GM18861 (cell line): ENCODE measurements around the gene CDH23.

Experiments
- ATAC-seq: cut with Tn5 transposase; IDR thresholded peaks from one replicate; pipeline ENCODE4 v1.9.1; 2021; ENCODE audit not compliant: unreplicated experiment

Gene CDH23

DNA sequence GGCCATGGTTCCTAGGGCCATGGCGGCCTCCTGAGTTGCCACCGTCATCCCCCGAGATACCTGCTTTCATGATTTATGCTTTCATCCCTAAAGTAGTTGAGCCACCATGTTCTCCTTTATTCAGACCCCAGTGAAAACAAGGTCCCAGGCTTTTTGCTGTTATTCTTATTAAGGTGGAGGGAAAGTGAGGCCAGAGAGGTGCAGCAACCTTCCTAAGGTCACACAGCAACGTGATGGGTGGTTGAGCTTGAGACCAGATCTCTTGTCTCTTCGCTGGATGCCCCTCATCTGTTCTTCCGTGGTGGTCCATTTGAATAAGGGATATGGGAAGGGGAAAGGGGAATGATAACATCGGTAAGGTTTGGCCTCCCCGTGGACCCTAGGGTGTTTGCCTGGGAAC is 180.6 kb downstream of the CDH23 start:
- ATAC-seq, result no peak

DNA sequence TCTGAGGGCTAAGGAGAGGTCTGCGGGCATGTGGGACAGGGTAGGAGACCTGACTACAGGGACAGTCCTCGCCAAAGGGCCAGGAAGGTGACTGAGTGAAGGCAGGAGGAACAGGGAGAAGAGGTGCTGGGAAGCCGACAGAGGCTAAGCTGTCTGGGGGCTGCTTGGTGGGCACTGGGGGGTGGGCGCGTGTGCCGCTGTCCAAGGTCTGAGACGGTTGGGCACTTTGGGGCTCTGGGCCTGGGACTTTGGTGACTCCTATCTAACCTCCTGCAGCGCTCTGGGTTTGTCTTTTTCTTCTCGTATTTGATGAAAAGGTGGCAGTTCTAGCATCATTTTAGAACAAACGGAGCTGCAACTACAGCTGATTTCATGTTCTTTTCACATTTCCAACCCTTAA is 181.3 kb downstream of the CDH23 start:
- ATAC-seq, result no peak

DNA sequence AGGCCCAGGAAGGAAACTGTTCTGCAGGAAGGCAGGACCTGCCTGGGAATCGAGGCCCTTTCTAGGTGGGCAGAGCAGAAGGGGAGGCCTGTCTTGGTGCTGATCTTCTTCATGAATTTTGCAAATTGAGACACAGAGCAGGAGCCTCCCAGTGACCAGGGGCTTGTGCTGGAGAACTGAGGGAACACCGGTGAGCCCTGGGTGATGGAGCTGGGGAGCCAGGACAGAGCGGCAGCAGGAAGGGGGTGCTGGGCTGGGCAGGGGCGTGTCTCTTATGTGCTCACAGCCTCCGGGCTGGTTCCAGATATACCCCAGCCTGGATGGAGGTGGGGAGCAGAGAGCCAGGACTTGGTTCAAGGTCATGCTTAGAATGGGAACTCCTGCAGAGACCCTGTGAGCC is 182.9 kb downstream of the CDH23 start:
- ATAC-seq, result no peak

DNA sequence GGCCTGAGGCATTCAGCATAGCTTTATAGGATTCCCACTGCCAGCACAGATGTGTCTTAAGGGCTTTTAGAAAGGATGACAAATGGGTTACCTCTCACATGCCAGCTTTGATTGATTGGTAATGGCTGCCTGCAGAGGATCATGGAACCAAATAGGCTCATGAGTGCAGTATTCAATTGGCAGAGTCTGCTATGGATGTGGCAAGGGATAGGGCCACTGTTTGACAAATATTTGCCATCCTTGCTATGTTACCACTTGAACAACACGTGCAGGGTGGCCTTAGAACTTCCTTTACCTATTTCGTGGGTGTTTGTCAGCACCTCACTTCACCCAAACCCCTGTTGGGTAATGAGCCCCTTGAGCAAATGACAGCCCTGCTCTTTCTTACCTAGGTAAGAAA is 183.7 kb downstream of the CDH23 start:
- no peak for ATAC-seq

DNA sequence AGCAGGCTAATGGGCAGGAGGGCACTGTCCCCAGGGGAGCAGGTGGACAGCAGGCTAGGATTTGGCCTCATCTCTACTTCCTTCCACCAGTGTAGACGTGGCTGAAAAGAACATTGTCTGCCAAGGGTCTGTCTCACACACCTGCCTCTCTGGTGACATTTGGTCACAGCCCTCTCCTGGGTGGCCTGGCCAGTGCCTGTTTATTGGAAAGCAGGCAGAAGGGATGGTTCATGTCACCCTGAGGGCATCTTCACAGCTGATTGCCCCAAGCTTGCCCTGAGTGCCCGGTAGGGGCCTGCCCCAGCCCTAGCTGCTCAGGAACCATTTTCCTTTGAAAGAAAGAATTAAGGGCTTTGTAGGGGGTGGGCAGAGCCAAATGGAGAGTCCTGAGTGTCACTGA is 184.2 kb downstream of the CDH23 start:
- ATAC-seq, result no peak

DNA sequence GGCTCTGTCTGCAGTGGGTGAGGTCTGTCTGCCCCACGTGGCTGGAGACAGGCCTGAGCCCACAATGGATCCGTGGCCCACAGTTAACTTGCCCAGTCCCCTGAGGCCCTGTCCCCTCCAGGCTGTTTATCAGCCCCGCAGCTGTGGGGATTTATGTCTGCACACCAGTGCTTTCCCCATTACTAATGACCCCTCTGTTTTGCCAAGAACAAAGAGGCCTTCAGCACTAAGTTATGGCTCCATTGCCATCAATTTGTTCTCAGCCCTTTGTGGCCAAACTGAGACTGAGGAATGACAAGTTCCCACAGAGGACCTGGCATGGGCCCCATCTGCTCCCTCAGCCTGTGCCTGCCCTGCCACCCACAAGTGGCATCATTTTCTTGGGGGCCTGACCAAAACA is 184.7 kb downstream of the CDH23 start:
- no peak for ATAC-seq

DNA sequence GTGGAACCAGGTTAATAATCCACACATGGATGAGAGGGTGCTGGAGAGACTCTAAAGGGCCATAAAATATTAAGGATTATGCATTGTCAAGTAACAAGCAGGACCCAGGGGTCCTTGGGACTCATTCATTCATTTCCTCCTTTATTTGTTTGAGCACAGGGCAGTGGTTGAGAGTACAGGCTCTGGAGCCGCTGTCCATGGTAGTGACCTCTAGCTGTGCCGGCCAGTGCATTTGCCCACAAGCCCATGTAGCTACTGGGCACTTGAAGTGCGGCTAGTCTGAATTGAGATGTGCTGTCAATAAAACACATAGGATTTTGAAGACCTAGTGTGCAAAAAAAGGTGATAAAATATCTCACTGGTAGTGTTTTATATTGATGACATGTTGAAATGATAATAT is 185.3 kb downstream of the CDH23 start:
- no peak for ATAC-seq

DNA sequence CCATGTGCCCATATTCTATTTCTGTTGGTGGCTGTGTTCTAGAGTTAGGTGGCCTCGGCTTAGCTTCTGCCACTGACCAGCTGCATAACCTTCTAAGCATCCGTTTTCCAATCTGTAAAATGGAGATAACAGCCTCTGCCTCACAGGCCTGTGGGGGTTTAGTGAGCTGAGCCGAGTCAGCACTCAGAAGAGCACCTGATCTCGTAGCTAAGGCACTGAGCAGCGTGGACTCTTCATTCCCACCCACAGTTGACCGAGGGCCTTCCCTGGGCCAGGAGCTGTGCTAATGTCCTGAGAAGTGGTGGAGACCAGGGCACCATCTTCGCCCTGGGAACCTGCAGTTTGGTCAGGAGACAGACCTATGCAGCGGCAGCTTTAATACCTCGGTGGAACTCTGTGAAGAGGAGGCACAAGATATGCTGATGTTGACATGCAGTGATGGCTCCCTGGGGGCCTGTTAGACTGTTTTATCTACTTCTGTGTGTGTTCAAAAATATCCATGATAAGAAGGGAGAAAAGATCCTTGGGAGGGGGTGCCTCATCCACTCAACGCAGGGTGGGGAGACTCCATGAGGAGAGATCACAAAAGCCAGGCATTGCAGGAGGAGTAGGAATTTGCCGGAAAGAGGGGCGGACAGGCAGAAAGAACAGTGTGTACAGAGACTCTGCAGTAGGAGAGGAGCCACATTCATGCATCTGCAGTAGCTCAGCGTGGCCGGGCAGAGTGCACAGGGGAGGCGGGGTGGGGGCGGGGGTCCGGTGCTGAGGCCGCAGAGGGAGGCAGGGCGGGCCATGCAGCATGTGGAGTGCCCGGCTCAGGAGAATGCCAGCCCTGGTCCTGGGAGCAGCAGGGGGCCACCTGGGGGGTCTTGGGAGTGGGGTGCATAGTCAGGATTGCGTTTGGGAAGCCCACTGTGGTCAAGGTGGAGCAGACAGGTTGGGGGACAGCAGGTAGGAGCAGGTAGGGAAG is 186.1 kb downstream of the CDH23 start:
- ATAC-seq, result no peak

DNA sequence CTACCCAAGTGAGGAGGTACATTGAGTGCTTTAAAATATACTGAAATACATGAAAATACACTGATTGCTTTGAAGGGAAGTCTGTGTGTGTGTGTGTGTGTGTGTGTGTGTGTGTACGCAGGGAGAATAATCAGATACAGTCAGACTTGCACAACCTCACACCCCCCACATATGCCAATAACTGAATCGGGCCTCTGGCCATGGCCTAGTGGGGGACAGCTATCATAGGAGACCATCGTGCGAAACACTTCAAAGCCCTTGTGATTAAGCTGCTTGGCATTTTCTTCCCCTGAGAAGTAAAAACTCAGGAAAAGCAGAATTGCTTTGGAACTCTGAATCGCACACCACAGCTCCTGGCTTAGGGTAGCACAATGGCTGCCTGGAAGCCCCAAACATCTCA is 187.7 kb downstream of the CDH23 start:
- no peak for ATAC-seq

DNA sequence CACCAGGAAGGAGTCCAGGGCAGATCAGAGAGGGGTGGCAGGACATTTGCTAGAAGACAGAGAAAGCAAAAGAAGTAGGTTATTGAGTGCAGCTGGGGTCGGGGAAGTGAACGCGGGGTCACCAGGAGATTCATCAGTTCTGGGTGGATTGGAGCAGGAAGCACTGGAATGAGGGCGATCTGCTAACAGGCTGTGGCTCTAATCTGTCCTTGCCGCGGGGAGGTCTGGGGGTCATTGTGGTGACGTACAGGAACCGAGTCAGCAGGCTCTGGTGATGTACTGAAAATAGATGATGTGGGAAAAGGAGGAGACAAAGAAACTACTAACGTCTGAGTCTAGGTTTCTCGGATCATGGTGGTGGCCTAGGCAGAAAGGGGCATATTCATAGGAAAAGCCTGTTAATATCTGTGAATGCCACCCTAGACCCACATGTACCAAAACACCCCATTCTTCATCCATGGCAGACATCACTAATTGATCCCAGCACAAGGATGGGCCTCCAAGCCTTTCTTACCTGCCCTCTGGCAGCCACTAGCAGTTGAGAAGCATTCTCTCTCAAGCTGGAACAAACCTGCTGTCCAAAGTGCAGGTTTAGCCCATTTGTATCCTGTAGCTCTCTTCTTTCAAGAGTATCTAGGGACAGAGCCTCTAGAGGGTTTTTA is 188.3 kb downstream of the CDH23 start:
- ATAC-seq, result no peak

DNA sequence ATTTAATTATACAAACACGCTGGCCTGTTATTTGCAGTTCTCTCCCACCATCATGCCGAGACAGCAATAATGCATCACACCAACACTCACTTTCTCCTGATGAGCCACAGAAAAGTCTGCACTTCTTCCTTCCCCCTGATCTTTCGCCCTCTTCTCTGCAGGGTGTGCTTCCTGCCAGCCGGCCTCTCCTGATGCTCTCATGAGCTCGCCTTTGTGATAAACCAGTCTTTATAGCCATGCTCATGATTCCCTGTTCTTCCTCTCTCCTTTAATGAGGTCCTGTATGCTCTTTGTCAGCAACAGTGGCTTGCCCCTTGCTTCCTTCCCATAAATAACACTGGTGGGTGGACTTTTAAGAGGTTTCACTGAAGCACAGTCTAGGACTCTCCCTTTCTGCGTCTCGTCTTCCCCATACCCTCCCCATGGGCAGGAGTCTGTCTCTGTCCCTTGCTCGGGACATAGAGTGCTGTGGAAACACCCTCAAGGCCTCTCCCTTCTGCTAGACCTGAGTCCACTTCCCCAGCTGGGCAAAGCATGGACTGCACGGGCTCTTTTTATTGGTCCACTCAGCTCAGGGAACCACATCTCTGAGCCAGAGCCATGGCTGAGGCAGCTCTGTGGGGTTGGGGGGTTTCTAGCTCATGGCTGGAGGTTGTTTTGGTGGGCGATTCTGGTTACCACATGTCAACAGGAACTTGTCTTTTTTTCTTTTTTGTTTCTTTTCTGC is 189.0 kb downstream of the CDH23 start:
- no peak for ATAC-seq

DNA sequence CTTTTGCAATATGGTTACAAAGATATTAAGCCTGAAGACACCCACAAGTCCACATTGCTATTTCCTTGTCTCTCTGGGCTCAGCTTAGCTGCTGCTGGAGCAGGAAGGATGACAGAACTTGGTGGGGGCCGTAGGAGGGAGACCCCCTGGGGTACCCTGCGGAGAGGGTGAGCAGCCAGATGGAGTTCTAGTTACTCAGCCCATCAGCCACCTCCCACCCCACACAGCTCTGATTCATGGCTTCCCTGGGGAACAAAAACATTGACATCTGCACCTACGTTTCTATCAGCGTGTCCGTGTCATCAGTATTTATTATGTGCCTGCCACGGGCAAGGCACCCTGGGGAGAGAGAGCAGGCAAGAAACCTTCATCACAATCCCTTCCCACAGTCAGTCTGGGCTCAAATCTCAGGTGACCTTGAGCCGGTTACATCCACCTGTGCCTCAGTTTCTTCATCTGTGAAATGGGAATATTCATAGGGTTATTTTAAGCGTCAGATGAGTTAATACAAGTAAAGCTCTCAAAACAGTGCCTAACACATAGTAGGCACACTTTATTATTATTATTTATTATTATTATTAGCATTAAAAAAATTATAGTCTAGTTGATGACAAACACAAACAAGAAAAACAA is 191.3 kb downstream of the CDH23 start:
- ATAC-seq, result no peak

DNA sequence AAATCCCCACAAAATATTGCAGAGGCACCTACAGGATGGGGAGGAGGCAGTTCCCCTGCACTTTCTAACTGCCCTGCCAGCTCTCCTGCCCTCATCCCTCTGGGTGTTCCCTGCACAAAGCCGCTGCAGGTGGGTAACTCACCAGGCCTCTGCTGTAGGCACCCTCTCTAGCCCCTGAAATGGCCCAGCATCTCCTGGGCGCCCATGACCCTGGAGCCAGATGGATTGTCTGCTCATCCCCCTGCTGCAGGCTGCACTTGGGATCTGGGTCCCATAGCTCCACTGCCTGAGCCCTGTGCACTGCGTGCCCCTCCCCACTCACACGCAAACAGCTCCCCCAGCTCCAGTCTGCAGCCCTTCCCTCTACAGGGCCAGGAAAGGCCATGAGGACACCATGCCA is 192.0 kb downstream of the CDH23 start:
- no peak for ATAC-seq

DNA sequence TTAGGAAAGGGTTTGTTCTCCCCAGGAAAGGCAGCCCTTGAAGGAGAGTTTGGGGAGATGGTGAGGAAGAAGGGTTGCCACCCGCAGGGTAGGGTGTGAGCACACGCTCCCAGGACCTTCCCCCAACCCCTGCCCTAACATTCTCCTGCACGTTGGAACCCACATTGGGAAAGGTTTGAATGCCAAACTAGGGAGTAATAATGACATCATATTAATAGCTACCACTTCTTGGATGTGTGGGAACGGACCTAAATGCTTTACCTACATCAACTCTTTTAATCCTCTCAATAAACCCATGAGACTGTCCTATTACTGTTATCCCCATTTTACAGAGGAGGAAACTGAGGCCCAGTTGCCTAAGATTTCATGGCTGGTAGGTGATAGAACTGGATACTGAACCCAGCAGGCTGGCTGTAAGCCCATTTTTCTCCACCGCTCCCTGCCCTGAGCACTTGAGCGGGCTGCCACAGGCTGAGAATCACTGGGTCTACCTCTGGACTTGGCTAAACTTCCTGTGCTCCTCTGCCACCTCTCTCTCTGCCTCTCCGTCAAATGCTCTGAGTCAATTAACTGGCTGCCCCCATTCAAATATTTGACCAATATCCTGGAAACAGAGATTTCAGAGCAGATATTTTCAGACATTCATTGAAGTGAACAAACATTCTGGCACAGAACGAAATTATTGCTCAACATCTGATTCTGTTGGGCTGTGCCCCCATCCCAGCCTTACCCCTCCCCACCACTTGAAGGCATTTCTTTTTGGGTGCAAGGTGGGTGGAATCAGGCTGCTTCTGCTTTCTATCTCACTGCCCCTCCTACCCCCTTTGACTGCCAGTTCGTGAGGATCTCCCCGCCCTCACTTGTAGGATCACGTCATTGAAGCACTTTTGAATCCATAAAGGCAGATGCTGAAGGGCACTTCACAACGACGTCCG is 193.2 kb downstream of the CDH23 start:
- no peak for ATAC-seq

DNA sequence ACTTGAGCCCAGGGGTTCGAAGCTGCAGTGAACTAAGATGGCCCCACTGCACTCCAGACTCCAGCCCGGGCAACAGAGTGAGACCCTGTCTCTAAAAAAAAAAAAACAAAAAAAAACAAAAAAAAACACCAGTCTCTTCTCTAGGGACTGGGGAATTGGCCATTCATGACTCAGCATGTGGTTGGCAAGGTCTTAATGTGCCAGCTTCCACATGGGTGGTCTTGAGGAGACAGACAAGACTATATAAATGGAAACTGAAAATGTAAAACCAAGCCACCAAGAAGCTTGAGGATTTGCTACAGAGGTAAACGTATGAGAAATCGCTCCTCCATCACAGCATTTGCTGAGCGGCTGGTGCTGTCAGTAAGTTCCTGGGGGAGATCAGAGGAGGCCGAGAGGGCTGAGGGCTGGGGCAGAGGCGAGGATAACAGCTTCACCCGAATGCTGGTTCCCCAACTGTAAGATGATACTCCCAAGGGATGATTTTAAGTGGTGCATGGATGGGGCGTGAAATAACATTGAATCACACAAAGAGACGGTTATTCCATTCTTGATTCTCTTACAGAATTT is 194.1 kb downstream of the CDH23 start:
- ATAC-seq, result no peak

DNA sequence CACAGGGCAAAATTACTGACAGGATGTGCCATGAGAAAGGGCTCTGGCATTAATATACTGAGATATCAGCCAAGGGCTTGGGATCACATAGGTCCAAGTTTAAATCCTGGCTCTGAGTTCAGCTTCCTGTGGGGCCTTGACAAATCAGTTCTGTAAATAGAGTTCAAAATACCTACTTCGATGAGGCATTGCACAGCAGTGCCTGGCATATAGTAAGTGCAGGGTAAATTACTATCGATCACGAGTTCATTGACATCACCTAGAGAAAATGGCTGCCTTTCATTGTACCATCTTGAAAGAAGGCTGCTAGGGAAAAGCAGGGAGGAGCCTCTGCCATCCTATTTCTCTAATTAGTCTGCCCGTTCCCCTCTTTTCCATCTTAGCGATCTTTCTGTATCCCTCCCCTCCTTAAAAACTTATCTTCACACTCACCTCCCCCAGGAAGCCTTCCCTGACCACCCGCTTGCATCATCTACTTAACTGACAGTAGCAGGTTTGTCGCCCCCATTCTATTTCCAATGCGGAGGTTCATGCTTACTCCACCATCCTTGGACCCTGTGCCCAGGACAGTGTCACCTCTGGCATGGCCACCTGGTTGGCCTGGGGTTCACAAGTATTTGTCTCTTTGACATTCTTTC is 198.3 kb downstream of the CDH23 start:
- ATAC-seq, result no peak

DNA sequence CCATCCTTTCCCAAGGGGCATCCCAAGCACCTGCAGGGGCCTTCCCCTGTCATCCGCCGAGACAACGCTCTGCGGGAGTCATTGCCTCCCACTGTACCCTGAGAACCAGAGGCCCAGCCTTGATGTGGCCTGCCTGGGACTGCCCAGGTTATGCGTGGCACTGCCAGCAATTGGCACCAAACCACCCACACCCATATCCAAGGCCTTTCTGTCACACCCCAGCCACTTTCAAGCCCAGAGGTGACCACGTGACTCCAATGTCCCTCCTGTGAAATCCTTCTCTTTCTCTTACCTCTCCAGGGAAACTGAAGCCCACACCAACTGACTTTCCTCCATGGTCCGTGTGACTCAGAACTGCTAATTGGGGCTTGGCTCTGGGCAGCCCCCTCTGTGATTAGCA is 198.9 kb downstream of the CDH23 start:
- ATAC-seq, result no peak

DNA sequence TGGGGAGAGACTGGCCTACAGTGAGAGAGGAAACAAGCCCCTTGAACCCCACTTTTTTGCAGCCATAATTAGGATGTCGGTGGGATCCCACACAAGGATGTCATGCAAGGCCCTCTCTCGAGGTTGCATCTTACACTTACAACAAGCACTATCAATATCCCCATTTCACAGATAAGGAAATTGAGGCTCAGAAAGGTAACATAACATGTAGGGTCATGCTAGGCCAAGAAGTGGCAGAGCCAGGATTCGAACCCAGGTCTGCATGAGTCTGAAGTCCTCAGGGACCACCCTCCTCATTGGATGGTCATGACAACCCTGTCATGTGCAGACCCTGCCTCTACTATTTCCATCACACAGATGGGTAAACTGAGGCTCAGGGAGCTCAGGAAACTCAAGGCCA is 199.4 kb downstream of the CDH23 start:
- ATAC-seq, result no peak

DNA sequence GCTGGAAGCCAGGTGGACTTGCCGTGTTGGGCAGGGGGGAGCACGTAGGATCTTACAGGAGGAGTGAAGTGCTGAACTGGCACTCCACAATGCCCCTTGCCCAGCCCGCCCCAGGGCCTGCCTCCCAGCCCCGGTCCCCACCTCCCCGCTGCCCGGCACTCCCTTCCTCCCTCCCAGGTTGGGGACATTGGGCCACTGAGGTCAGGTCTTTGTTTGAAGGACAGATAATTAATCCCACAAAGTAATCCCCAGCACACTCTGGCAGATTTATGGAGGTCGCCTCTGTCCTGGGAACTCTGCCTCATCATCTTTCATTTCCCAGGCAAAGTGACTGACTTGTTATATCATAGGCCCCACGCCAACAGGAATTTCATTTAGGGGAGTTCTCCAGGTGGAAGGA is 200.0 kb downstream of the CDH23 start:
- ATAC-seq, result no peak
